HL-60 (cell line): ENCODE measurements around the gene ALS2CL.

Source experiments
- POLR2AphosphoS5 ChIP-seq: IDR thresholded peaks from 2 replicates; pipeline ENCODE4 v1.6.1; 2012; ENCODE audit warnings: low read depth
- TF ChIP-seq, protein P1 (sequence below): IDR thresholded peaks from one replicate; pipeline ENCODE4 v1.5.1; 2011; ENCODE audit warnings: low read length, control low read depth, inconsistent platforms; ENCODE audit not compliant: insufficient read depth

DNA sequence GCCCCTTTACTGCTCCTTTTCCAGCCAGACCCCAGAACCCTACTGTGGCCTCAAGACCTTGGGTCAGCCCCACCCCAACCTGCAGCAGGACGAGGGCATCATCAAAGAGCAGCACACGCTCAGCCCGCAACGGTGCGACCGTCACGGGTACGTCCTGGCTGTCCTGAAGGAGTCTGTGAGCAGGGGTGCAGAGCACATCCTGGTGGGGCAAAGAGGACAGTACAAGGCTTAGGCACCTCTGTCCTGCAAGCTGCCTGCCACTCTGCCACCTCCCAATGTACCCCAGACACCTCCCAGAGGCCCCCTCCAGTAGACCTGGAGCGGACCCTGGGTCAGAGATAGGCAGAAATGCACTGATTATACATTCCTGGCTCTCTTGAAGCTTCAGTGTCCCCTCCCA, 8.0 kb downstream of the ALS2CL start:
- TF ChIP-seq, protein P1, sequence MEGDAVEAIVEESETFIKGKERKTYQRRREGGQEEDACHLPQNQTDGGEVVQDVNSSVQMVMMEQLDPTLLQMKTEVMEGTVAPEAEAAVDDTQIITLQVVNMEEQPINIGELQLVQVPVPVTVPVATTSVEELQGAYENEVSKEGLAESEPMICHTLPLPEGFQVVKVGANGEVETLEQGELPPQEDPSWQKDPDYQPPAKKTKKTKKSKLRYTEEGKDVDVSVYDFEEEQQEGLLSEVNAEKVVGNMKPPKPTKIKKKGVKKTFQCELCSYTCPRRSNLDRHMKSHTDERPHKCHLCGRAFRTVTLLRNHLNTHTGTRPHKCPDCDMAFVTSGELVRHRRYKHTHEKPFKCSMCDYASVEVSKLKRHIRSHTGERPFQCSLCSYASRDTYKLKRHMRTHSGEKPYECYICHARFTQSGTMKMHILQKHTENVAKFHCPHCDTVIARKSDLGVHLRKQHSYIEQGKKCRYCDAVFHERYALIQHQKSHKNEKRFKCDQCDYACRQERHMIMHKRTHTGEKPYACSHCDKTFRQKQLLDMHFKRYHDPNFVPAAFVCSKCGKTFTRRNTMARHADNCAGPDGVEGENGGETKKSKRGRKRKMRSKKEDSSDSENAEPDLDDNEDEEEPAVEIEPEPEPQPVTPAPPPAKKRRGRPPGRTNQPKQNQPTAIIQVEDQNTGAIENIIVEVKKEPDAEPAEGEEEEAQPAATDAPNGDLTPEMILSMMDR: no peak
- TF ChIP-seq POLR2AphosphoS5: no peak
